ENCODE measurements around the gene TASP1.

DNA sequence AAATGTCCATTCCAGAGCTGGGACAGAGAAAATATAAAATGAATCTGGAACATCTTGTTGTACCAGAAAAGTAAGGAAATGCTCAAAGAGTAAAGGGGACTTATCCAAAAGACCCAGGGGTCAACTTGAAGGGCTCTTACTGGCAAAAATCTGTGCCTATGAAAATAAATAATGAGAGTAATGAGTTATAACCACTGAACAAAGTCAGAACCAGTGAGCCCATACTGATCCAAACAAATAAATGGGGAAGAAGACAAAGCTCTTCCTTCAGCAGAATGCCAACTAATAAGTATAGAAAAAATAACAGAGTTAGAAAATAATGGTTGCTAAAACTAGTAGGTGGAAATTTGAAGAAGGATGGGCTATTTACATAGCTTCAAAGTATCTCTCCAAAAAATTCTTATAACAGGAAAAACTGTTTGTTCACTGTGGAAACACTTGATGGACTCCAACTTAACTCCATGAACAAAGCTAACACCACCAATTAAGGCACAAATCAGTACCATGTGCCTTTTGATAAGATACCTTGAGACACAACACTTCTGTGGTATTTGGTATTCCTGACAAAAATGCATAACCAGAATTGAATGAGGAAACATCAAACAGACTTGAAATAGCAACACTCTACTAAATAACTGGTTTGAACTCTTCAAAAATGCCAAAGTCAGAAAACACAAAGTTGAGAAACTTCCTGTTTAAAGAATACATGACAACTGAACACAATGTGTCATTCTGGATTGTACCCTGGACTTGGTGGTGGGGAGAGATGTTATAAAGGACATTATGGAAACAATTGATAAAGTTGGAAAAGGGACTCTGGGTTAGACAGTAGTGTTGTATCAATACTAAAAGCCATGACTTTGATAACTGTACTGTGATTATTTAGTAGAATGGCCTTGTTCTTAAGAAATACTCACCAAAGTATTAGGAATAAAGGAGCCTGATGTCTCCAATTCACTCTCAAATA lies 220.2 kb downstream of the TASP1 start:
- TF ChIP-seq, protein P1, sequence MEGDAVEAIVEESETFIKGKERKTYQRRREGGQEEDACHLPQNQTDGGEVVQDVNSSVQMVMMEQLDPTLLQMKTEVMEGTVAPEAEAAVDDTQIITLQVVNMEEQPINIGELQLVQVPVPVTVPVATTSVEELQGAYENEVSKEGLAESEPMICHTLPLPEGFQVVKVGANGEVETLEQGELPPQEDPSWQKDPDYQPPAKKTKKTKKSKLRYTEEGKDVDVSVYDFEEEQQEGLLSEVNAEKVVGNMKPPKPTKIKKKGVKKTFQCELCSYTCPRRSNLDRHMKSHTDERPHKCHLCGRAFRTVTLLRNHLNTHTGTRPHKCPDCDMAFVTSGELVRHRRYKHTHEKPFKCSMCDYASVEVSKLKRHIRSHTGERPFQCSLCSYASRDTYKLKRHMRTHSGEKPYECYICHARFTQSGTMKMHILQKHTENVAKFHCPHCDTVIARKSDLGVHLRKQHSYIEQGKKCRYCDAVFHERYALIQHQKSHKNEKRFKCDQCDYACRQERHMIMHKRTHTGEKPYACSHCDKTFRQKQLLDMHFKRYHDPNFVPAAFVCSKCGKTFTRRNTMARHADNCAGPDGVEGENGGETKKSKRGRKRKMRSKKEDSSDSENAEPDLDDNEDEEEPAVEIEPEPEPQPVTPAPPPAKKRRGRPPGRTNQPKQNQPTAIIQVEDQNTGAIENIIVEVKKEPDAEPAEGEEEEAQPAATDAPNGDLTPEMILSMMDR (IDR thresholded peaks at IDR 0.05 in 4 of 5, conservative IDR thresholded peaks at IDR 0.05 in 1 of 5), result no peak
- no peak for TF ChIP-seq POLR2A (IDR thresholded peaks at IDR 0.05)

All from gastrocnemius medialis (tissue), 4 donors.